GM19372 (cell line): Measurements from ENCODE around the gene DEFB125.
"Not testable (repeated sequence)": the region's sequence is repeated elsewhere in the genome, so short reads cannot be mapped to it uniquely, and the experiment has no call there.

Experiments
- ATAC-seq: cut with Tn5 transposase; IDR thresholded peaks from one replicate; pipeline ENCODE4 v1.9.1; 2021; ENCODE audit warnings: mild to moderate bottlenecking, low read depth, moderate library complexity; ENCODE audit not compliant: unreplicated experiment

The DEFB125 gene, protein sequence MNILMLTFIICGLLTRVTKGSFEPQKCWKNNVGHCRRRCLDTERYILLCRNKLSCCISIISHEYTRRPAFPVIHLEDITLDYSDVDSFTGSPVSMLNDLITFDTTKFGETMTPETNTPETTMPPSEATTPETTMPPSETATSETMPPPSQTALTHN

DNA sequence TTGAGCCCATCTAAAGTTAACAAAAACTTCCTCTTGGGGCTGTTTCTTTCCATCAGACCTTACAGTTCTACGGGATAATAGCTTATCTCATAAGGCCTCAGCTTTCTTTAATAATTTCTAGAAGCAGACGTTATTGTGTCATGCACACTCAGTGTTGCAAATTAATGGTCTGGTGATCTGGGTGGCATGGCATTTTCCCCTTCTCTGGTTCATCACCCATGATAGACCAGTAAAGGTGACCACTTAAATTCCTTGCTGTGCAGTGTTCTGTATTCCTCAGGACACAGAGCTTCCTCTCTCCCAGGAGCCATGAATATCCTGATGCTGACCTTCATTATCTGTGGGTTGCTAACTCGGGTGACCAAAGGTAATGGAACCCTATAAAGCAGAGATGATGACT is at the start of gene DEFB125:
TSS of gene DEFB125 (plus strand) at position 272 of the 400 bp plus-strand sequence. CDS start at position 310, 38 bp downstream.
- no peak for ATAC-seq

DNA sequence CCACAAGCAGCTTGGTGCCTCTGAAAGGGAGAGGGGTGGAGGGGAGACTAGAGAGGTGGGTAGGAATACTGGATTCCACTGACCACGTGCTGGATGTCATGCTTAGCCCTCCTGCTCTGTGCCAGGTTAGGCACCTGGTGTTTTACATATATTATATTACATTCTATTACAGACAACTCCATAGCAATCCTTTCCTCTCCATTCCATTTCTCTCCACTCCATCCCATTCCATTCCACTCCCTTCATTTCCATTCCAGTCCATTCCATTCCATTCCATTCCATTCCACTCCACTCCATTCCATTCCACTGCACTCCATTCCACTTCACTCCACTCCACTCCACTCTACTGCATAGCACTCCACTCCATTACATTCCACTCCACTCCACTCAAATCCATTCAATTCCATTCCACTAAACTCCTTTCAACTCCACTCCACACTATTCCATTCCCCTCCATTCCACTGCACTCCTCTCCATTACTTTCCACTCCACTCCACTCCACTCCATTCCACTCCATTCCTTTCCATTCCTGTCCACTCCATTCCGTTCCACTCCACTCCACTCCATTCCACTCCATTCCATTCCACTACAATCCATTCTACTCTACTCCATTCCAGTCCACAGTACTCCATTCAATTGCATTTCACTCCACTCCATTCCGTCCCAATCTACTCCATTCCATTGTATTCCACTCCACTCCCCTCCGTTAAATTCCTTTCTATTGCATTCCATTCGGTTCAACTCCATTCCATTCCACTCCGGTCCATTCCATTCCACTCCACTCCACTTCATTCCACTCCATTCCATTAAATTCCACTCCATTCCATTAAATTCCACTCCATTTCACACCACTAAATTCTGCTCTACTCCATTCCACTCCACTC is 27.2 kb upstream of the DEFB125 start:
- no peak for ATAC-seq

DNA sequence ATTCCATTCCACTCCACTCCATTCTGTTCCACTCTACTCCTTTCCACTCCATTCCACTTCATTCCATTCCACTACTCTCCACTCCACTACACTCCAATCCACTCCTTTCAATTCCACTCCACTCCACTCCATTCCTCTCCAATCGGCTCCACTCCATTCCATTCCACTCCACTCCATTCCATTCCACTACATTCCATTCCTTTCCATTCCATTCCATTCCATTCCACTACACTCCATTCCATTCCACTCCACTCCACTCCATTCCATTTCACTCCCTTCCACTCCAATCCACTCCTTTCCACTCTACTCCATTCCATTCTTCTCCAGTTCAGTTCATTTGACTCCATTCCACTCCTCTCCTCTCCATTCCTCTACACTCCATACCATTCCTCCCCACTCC is 26.2 kb upstream of the DEFB125 start:
- ATAC-seq, result no peak

DNA sequence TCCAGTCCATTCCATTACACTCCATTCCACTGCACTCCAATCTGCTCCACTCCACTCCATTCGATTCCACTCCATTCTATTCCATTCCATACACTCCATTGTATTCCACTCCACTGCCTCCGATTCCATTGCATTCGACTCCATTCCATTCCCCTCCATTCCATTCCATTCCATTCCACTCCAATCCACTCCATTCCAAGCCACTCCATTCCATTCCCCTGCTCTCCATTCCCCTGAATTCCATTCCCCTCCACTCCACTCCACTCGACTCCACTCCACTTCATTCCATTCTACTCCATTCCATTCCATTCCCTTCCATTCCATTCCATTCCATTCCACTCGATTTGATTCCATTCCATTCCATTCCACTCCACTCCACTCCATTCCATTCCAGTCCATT is 25.7 kb upstream of the DEFB125 start:
- ATAC-seq, result no peak

DNA sequence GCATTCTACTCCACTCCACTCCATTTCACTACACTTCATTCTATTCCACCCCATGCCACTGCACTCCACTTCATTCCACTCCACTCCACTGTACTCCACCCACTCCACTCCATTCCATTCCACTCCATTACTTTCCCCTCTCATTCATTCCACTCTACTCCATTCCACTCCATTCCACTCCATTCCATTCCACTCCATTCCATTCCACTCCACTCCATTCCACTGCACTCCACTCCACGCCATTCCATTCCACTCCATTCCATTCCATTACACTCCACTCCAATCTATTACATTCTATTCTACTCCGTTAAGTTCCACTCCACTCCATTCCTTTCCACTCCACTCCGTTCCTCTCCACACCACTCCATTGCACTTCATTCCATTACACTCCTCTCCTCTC is 25.0 kb upstream of the DEFB125 start:
- no peak for ATAC-seq

DNA sequence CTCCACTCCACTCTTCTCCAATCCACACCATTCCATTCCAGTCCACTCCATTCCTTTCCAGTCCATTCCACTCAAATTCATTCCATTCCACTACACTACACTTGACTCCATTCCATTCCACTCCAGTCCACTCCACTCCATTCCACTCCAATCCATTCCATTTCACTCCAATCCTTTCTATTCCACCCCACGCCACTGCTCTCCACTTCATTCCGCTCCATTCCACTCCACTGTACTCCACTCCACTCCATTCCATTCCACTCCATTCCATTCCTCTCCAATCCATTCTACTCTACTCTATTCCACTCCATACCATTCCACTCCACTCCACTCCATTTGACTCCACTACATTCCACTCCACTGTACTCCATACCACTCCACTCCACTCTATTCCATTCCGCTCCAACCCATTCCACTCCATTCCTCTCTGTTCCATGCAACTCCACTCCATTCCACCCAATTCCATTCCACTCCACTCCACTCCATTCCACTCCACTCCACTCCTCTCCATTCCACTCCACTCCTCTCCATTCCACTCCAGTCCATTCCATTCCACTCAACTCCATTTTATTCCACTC is 23.4 kb upstream of the DEFB125 start:
- ATAC-seq, result no peak

DNA sequence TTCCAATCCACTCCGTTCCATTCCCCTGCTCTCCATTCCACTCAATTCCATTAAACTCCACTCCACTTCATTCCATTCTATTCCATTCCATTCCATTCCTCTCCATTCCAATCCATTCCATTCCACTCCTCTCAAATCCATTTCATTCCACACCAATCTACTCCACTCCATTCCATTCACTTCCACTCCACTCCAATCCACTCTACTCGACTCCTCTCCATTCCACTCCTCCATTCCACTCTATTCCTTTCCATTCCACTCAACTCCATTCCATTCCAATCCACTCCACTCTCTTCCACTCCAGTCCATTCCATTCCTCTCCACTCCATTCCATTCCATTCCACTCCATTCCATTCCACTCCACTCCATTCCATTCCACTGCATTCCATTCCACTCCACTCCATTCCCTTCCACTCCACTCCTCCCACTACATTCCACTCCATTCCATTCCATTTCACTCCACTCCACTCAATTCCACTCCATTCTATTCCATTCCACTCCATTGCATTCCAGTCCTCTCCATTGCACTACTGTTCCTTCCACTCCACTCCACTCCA is 22.6 kb upstream of the DEFB125 start:
- no peak for ATAC-seq

DNA sequence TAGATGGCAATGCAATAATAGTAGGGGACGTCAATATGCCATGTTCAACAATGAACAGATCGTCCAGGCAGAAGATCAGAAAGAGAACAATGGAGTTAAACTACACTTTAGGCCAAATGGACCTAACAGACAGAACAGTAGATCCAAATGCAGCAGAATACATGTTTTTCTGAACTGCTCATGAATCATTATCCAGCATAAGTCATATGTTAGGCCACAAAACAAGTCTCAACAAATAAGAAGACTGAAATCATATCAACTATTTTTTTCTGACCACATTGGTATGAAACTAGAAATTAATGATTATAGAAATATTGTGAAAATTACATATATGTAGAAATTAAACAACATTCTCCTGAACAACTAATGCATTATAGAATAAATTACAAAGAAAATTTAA is 10.2 kb upstream of the DEFB125 start:
- ATAC-seq, result no peak

DNA sequence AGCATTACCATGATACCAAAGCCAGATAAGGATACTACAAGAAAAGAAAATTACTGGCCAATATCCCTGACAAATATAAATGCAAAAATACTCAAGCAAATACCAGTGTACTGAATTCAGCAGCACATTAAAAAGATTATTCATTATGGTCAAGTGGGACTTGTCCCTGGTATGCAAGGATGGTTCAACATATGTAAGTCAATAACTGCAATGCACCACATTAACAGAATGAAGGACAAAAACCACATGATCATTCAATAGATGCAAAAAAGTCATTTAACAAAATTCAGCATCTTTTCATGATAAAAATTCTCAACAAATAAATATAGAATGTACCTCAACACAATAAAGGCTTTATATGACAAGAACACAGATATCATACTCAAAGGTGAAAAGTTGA is 9.1 kb upstream of the DEFB125 start:
- no peak for ATAC-seq

DNA sequence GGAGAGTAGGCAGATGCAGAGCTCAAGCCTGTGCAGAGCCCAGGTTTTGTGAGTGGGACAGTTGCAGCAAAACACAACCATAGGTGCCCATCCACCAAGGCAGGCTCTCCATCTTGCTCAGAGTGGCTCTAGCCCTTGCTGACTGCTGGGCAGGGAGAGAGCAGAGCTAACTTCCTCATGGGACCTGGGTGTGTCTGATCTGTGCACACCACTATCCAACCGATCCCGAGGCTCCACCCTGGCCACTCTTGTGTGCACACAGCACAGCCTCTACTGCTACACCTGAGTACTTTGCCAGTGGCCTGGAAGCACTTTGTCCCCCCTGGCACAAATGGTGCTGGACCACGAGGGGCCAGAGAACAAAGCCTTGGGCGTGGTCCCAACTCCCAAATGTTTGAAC is 7.9 kb upstream of the DEFB125 start:
- no peak for ATAC-seq

DNA sequence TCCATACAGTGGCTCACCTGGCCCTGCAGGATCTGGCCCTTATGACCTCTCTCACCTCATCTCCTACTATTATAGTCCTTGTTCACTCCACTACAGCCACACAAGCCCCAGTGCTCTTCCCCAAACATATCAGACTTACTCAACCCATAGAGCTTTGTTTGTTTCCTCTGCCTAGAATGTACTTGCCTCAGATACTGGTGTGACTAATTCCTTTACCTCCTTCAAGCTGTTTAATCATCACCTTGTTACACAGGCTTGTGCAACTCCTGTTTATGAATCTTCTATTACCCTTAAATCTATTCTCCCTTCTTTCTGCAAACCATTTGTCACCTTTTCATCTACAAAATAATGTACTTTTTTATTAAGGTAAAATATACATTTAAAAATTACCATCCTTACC is 3.2 kb downstream of the DEFB125 start:
- ATAC-seq, result no peak

DNA sequence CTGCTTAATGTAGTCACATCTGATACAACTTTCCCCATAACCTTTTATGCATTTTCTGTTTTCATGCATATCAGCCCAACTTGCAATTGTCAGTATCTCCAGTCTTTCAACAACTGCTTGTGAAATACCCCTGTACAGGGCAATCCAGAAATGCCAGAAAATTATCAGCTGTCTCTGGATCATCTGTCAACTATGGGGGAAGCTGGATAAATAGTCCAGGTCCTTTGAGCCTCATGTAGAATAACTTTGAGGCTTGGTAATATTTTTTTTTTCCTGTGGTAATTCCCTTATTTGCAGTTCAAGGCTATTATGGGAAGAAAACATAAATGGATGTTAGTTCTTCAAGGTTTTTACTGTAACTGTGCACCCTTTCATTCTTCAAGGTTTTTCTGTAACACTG is 6.2 kb downstream of the DEFB125 start:
- ATAC-seq, result no peak

DNA sequence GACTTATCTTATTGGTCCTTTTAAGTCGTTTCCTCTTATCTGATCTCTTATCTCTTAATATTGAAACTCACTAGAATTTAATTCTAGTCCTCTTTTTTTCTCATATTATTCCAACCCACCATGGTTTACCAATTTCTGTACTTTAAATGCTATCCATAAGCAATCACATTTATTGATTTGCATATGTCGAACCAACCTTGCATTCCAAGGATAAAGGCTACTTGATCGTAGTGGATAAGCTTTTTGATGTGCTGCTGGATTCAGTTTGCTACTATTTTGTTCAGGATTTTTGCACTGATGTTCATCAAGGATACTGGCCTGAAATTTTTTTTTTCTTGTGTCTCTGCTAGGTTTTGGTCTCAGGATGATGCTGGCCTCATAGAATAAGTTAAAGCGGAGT is 7.7 kb downstream of the DEFB125 start:
- ATAC-seq, result no peak

DNA sequence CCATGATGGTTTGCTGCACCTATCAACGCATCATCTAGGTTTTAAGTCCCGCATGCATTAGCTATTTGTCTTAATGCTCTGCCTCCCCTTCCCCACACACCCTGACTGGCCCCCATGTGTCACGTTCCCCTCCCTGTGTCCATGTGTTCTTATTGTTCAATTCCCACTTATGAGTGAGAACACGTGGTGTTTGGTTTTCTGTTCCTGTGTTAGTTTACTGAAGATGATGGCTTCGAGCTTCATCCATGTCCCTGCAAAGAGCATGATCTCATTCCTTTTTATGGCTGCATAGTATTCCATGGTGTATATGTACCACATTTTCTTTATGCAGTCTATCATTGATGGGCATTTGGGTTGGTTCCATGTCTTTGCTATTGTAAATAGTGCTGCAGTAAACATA is 10.2 kb downstream of the DEFB125 start:
- ATAC-seq, result not testable (repeated sequence)

DNA sequence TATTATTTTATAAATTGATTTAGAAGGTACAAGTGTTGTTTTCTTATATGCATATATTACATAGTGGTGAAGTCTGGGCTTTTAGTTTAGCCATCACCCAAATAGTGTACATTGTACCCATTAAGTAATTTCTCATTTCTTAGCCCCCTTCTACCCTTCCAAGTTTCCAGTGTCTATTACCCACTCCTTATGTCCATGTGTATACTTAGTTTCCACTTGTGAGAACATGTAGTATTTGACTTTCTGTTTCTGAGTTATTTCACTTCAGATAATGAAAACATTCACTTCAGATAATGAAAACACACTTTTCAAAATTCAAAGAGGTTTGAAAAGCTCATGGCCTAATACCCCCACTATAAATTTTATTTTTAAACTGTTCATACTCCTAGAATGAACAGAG is 14.5 kb downstream of the DEFB125 start:
- no peak for ATAC-seq

DNA sequence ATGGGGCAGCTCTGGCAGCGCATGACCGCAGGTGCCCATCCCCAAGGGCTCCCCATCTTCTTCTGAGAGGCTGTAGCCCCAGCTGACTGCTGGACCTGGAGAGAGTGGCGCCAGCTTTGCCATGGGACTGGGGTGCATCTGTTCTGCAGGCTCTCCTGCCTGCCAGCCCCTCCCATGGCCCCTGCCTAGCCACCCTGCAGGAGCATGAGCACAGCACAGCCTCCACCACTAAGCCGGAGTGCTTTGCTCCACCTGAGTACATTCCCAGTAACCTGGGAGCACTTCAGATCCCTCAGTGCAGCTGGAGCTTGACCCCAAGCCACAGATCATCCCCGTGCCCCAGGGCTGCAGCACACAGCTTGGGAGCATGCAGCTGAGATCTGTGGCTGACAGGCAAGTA is 16.0 kb downstream of the DEFB125 start:
- no peak for ATAC-seq

DNA sequence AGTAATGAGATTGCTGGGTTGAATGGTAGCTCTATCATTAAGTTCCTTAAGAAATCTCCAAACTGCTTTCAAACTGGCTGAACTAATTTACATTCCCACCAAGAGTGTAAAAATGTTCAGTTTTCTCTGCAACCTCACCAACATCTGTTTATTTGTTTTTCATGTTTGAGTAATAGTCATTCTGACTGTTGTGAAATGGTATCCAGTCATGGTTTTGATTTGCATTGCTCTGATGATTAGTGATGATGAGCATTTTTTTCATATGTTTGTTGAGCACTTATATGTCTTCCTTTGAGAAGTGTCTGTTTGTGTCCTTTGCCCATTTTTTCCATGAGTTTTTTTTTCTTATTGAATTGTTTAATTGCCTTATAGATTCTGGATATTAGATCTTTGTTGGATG is 24.9 kb downstream of the DEFB125 start:
- no peak for ATAC-seq

DNA sequence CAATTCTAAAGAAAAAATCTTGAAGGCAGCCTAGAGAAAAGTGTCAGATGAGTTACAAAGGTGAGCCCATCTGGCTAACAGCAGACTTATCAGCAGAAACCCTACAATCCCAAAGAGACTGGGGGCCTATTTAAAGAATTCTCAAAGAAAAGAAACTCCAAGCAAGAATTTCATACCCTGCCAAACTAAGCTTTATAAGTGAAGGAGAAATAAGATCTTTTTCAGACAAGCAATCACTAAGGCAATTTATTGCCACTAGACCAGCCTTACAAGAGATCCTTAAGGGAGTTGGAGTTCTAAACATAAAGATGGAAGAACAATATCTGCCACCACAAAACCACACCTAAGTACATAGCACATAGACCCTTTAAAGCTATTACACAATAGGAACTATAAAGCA is 30.0 kb downstream of the DEFB125 start:
- no peak for ATAC-seq

DNA sequence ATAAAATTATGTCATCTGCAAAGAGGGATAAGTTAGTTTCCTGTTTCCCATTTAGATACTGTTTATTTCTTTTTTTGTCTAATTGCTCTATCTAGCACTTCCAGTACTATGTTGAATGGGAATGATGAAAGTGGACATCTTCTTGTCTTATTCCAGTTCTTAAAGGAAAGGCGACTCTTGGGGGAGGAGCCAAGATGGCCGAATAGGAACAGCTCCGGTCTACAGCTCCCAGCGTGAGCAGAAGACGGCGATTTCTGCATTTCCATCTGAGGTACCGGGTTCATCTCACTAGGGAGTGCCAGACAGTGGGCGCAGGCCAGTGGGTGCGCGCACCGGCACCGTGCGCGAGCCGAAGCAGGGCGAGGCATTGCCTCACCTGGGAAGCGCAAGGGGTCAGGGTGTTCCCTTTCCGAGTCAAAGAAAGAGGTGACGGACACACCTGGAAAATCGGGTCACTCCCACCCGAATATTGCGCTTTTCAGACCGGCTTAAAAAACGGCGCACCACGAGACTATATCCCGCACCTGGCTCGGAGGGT is 42.4 kb downstream of the DEFB125 start:
- not testable (repeated sequence) for ATAC-seq

DNA sequence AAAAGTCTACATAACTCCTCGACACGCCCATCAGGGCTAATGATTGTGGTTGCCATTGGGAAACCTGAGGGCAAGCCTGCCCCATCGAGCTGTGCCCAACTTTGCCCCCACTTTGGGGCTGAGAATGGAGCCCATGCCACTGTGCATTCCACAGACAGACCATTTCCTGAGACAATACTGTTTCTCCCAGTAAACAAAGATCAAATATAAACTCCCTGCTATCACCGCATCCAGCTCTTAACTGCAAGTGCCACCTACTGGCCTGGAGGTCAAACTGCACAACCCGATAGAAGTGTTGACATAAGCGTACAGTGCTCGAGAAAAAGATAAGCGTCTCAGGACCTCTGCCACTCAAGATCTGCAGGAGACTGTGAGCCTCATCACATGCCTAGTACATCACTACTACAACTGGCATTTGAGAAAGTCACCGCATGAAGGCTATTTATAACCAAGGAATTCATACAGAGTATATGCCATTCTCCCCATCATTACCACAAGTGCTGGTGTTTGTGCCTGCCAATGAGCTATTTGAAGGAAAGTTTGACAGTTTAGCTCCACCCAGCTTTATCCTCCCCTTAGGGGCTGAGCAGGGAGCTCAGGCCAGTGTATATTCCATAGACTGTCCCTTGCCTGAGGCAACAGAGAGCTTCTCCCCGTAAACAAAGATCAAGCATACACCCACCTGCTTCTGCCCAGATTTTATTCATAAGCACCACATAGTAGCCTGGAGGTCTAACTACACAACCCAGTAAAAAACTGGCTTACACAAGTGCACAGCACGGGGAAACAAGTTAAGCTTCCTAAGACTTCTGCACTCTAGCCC is 50.4 kb downstream of the DEFB125 start:
- no peak for ATAC-seq
